HFF-Myc (cell line): ENCODE data around the gene GMNN.
"Not testable (repeated sequence)": the region's sequence is repeated elsewhere in the genome, so short reads cannot be mapped to it uniquely, and the experiment has no call there.

ENCODE experiments used
- DNase-seq: peaks from one replicate; pipeline ENCODE4 v3.0.0-alpha.2; 2011; ENCODE audit warnings: low read depth; ENCODE audit errors: extremely low read depth
- H3K4me3 ChIP-seq: replicated peaks from 2 replicates; pipeline ENCODE4 v1.5.1; 2011; ENCODE audit warnings: low read depth, mild to moderate bottlenecking, control low read depth, low read length
- CTCF ChIP-seq: IDR thresholded peaks from 2 replicates; pipeline ENCODE4 v1.5.1; 2012; ENCODE audit warnings: mild to moderate bottlenecking, low read depth, low read length, control low read depth; ENCODE audit errors: missing control alignments

The GMNN gene

GRCh38 chr6:24774696-24775519 lies at the start of gene GMNN:
Gene GMNN (plus strand): TSS chr6:24774937. CDS start chr6:24777247, 2,310 bp downstream.
- H3K4me3 ChIP-seq, result peak within 1 kb of the TSS; percentile 95
- peak; percentile 72 for DNase-seq
- no peak for TF ChIP-seq CTCF

DNA sequence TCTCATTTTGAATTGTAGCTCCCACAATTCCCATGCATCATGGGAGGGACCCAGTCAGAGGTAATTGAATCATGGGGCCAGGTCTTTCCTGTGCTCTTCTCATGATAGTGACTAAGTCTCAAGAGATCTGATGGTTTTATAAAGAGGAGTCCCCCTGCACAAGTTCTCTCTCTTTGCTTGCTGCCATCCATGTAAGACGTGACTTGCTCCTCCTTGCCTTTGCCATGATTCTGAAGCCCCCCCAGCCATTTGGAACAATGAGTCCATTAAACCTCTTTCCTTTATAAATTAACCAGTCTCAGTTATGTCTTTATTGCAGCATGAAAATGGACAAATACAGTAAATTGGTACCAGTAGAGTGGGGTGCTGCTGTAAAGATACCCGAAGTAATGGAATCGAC lies 44.1 kb upstream of the GMNN start:
- not testable (repeated sequence) for DNase-seq, H3K4me3 ChIP-seq

DNA sequence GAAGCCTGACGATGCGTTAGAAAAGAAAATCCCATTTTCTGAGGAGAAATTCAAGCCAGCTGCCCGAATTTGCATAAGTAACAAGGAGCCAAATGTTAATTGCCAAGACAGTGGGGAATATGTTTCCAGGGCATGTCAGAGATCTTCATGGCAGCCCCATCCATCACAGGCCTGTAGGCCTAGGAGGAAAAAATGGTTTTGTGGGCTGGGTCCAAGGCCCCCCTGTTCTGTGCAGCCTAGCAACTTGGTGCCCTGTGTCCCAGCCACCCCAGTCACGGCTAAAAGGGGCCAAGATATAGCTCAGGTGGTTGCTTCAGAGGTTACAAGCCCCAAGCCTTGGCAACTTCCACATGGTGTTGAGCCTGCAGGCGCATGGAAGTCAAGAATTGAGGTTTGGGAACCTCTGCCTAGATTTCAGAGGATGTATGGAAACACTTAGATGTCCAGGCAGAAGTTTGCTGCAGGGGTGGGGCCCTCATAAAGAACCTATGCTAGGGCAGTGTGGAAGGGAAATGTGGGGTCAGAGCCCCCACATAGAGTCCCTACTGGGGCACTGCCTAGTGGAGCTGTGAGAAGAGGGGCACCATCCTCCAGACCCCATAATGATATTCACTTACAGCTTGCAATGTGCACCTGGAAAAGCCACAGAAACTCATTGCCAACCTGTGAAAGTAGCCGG lies 43.1 kb upstream of the GMNN start:
- H3K4me3 ChIP-seq, DNase-seq: not testable (repeated sequence)

DNA sequence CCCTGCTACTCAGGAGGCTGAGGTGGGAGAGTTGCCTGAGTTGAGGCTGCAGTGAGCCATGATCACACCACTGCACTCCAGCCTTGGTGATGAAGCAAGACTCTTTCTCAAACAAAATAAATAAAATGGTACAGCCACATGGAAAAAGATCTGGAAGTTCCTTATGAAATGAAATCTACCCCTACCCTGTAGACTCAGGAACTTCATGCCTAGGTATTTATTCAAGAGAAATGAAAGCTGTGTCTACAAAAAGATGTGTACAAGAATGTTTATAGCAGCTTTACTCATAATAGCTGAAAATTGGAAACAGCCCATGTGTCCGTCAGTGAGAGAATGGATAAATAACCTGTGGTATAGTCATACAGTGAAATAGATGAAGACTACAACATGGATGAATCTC lies 40.6 kb upstream of the GMNN start:
- no peak for DNase-seq
- TF ChIP-seq CTCF, result no peak
- no peak overlapping the region for H3K4me3 ChIP-seq

DNA sequence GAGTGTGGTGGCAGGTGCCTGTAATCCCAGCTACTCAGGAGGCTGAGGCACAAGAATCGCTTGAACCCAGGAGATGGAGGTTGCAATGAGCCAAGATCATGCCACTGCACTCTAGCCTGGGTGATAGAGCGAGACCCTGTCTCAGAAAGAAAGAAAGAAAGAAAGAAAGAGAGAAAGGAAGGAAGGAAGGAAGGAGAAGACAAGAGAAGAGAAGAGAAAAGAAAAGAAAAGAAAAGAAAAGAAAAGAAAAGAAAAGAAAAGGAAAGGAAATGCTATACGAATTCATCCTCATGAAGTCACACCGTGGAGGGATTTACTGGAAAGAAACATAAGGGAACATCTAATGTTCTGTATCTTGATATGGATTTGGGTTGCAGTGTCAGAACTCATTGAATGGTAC lies 40.0 kb upstream of the GMNN start:
- H3K4me3 ChIP-seq, DNase-seq: not testable (repeated sequence)

DNA sequence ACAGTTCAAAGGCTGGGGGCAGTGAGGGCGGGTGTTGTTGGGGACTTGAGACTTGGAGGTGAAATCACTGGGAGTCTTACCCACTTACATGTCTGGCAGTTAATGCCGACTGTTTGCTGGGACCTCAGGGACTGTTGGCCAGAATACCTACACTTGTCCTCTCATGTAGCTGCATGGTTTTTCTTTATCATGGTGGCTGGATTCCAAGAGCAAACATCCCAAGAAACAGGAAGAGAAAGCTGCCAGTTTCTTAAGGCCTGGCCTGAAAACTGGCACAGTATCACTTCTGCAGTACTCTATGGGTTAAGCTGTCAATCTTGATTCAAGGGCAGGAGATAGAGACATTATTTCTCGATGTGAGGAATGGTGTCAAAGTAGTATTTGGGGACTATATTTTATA lies 36.0 kb upstream of the GMNN start:
- H3K4me3 ChIP-seq, result no peak overlapping the region
- no peak for DNase-seq
- TF ChIP-seq CTCF, result no peak

DNA sequence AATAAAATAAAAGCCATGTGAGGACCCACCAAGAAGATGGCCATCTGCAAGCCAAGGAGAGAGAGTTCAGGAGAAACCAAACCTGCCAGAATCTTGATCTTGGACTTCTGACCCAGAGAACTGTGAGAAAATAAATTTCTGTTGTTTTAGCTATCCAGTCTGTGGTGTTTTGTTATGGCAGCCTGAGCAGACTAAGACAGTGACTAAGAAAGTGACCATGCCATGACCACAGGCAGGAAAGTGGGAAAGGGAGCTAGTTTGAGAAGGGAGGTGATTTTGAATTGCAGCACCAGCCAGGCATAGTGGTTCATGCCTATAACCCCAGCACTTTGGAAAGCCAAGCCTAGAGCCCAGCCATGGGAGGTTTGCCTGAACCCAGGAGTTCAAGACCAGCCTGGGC lies 33.9 kb upstream of the GMNN start:
- TF ChIP-seq CTCF, result no peak
- H3K4me3 ChIP-seq, result no peak overlapping the region
- DNase-seq, result no peak

GRCh38 chr6:24742216-24742738 lies 32.5 kb upstream of the GMNN start:
- 0 out of 2 replicates have a peak overlapping the region, but pooled peaks have one; percentile 14 for H3K4me3 ChIP-seq
- no peak for DNase-seq
- no peak for TF ChIP-seq CTCF
